ENCODE measurements around the gene SPEM3.

The SPEM3 gene

GRCh38 chr17:7440113-7440833 lies 11.6 kb downstream of the SPEM3 start:
- peak overlapping the region; percentile 69 for H3K4me3 ChIP-seq (ENCODE audit: low read depth, low read length)

GRCh38 chr17:7440834-7441195 lies 12.2 kb downstream of the SPEM3 start:
- peak overlapping the region; percentile 69 for H3K4me3 ChIP-seq (ENCODE audit: low read depth, low read length)

- H3K4me3 ChIP-seq (ENCODE audit: low read depth, low read length) = peak overlapping the region; percentile 8
Observed at GRCh38 chr17:7441266-7441665, 12.6 kb downstream of the SPEM3 start.

- no peak overlapping the region for H3K4me3 ChIP-seq (ENCODE audit: low read depth, low read length)
Observed at GRCh38 chr17:7442142-7442541, 13.5 kb downstream of the SPEM3 start.

- no peak overlapping the region for H3K4me3 ChIP-seq (ENCODE audit: low read depth, low read length)
Observed at GRCh38 chr17:7443499-7444485, 15.1 kb downstream of the SPEM3 start.

GRCh38 chr17:7444682-7445618 lies 16.3 kb downstream of the SPEM3 start, which contains the start of gene CHRNB1:
TSS of gene CHRNB1 (plus strand) at chr17:7445061. CDS start at chr17:7445128, 67 bp downstream.
- peak within 1 kb of the TSS; percentile 53 for H3K4me3 ChIP-seq (ENCODE audit: low read depth, low read length)

GRCh38 chr17:7445619-7445968 lies 16.9 kb downstream of the SPEM3 start:
- peak overlapping the region; percentile 53 for H3K4me3 ChIP-seq (ENCODE audit: low read depth, low read length)

GRCh38 chr17:7448461-7448860 lies 19.8 kb downstream of the SPEM3 start:
- no peak overlapping the region for H3K4me3 ChIP-seq (ENCODE audit: low read depth, low read length)

GRCh38 chr17:7459961-7460545 lies 31.4 kb downstream of the SPEM3 start:
- H3K4me3 ChIP-seq (ENCODE audit: low read depth, low read length) = no peak overlapping the region

- H3K4me3 ChIP-seq (ENCODE audit: low read depth, low read length) = no peak overlapping the region
Observed at GRCh38 chr17:7460850-7461660, 32.4 kb downstream of the SPEM3 start.

GRCh38 chr17:7462474-7463371 lies 34.1 kb downstream of the SPEM3 start:
- H3K4me3 ChIP-seq (ENCODE audit: low read depth, low read length) = no peak overlapping the region

- H3K4me3 ChIP-seq (ENCODE audit: low read depth, low read length) = no peak overlapping the region
Observed at GRCh38 chr17:7463372-7463846, 34.8 kb downstream of the SPEM3 start.

GRCh38 chr17:7464081-7464480 lies 35.4 kb downstream of the SPEM3 start:
- H3K4me3 ChIP-seq (ENCODE audit: low read depth, low read length) = no peak overlapping the region

- H3K4me3 ChIP-seq (ENCODE audit: low read depth, low read length) = no peak overlapping the region
Observed at GRCh38 chr17:7465597-7466275, 37.1 kb downstream of the SPEM3 start.

- H3K4me3 ChIP-seq (ENCODE audit: low read depth, low read length) = no peak overlapping the region
Observed at GRCh38 chr17:7466318-7466638, 37.6 kb downstream of the SPEM3 start.

- H3K4me3 ChIP-seq (ENCODE audit: low read depth, low read length) = no peak overlapping the region
Observed at GRCh38 chr17:7466639-7467341, 38.1 kb downstream of the SPEM3 start.

- no peak overlapping the region for H3K4me3 ChIP-seq (ENCODE audit: low read depth, low read length)
Observed at GRCh38 chr17:7467498-7467897, 38.8 kb downstream of the SPEM3 start.
